A549 (cell line): Measurements from ENCODE around the gene NT5C2. TPM values are rescaled to one million over a fixed set of nuclear protein-coding genes. Genes with fewer than 3 reads are reported as not detected.

ENCODE experiments used
- ATAC-seq, 2 experiments: fragments of 200-7000 bp in 1 of 2; fragments of >200 bp in 1 of 2; cut with Nextera tagmentation in 1 of 2; cut with Tn5 transposase in 1 of 2; 3 replicates each; pipeline versions ENCODE4 v1.8.0 to v1.9.1; 2018 to 2020; ENCODE audit warnings: mild to moderate bottlenecking in 1 of 2, moderate library complexity in 1 of 2
- CTCF ChIA-PET: fragments of 300-600 bp; sonication (Branson Sonifier 250); formaldehyde crosslinking; extraction: SDS; loops from one replicate; lab custom pipeline; 2021; ENCODE audit warnings: antibody characterized with exemption, inconsistent platforms; lab: Yijun Ruan, JAX
- POLR2A ChIA-PET: fragments of 350-600 bp; formaldehyde crosslinking; extraction: SDS; loops from one replicate; lab custom pipeline; 2021; ENCODE audit warnings: antibody characterized with exemption, inconsistent platforms; lab: Yijun Ruan, JAX
- DNase-seq, 2 experiments: peaks; one replicate each; pipeline versions ENCODE4 v3.0.0 to v3.0.0-alpha.2; 2011 to 2016; ENCODE audit warnings: low read depth in 1 of 2, low spot score in 1 of 2
- FAIRE-seq: peaks from 2 replicates; lab custom pipeline; 2011; peaks lifted over from hg19 to GRCh38; lab: Jason Lieb, UNC
- H3K27ac ChIP-seq, 2 experiments: fragments of >200 bp; sonication (Bioruptor Twin); formaldehyde crosslinking; 3 replicates each; pipeline ENCODE4 v1.5.1; 2016 to 2017
- H3K4me1 ChIP-seq: fragments of >200 bp; sonication (Bioruptor Twin); formaldehyde crosslinking; 3 replicates; pipeline ENCODE4 v1.6.1; 2016
- H3K4me2 ChIP-seq: fragments of >200 bp; sonication (Bioruptor Twin); formaldehyde crosslinking; 3 replicates; pipeline ENCODE4 v1.6.1; 2016
- H3K4me3 ChIP-seq: fragments of >200 bp; sonication (Bioruptor Twin); formaldehyde crosslinking; 3 replicates; pipeline ENCODE4 v1.5.1; 2016
- H3K9me3 ChIP-seq: fragments of >200 bp; sonication (Bioruptor Twin); formaldehyde crosslinking; 3 replicates; pipeline ENCODE4 v1.6.1; 2016
- ESRRA ChIP-seq: fragments of 150-350 bp; IDR thresholded peaks from 2 replicates; pipeline ENCODE4 v1.6.1; 2014; ENCODE audit warnings: mild to moderate bottlenecking, low read length, borderline replicate concordance
- GATA3 ChIP-seq: IDR thresholded peaks from 2 replicates; pipeline ENCODE4 v1.6.1; 2012; ENCODE audit warnings: borderline replicate concordance
- HMGXB4 ChIP-seq: fragments of 250-450 bp; sonication (Bioruptor Pico); IDR thresholded peaks from 2 replicates; pipeline ENCODE4 v1.5.0; 2021; ENCODE audit warnings: mild to moderate bottlenecking, moderate library complexity, borderline replicate concordance
- HOXA7 ChIP-seq: fragments of 250-450 bp; sonication (Bioruptor Pico); IDR thresholded peaks from 2 replicates; pipeline ENCODE4 v1.5.0; 2020; ENCODE audit warnings: mild to moderate bottlenecking, moderate library complexity
- HOXB13 ChIP-seq: fragments of 250-450 bp; sonication (Bioruptor Pico); IDR thresholded peaks from 2 replicates; pipeline ENCODE4 v1.5.0; 2020; ENCODE audit warnings: low read depth, mild to moderate bottlenecking, moderate library complexity
- JUN ChIP-seq, 2 experiments: fragments of >200 bp; sonication (Bioruptor Twin); formaldehyde crosslinking; IDR thresholded peaks; 2 replicates in 1 of 2; 3 replicates in 1 of 2; pipeline ENCODE4 v1.6.1; 2016 to 2017
- JUNB ChIP-seq: fragments of >200 bp; sonication (Bioruptor Twin); formaldehyde crosslinking; IDR thresholded peaks from 2 replicates; pipeline ENCODE4 v1.6.1; 2016
- KDM1A ChIP-seq: fragments of 200-600 bp; sonication (generic); IDR thresholded peaks from 2 replicates; pipeline ENCODE4 v1.6.1; 2016; ENCODE audit warnings: low read depth, mild to moderate bottlenecking
- KDM5A ChIP-seq: fragments of 200-600 bp; sonication (generic); IDR thresholded peaks from 2 replicates; pipeline ENCODE4 v1.6.1; 2016; ENCODE audit warnings: antibody characterized with exemption, mild to moderate bottlenecking
- NPAS2 ChIP-seq: fragments of 250-450 bp; sonication (Bioruptor Pico); IDR thresholded peaks from 2 replicates; pipeline ENCODE4 v1.8.0; 2022; ENCODE audit warnings: mild to moderate bottlenecking, moderate library complexity, borderline replicate concordance
- NR3C1 ChIP-seq: fragments of >200 bp; sonication (Bioruptor Twin); formaldehyde crosslinking; IDR thresholded peaks from 3 replicates; pipeline ENCODE4 v1.6.1; 2017
- POLR2AphosphoS2 ChIP-seq: conservative IDR thresholded peaks from 2 replicates; pipeline ENCODE4 v1.6.1; 2012; ENCODE audit warnings: low read length, improper control_type of control experiment, inconsistent platforms
- RAD21 ChIP-seq, 2 experiments: fragments of >200 bp in 1 of 2; sonication (Bioruptor Twin) in 1 of 2; formaldehyde crosslinking in 1 of 2; IDR thresholded peaks in 1 of 2; conservative IDR thresholded peaks in 1 of 2; 2 replicates in 1 of 2; 3 replicates in 1 of 2; pipeline ENCODE4 v1.6.1; 2012 to 2018; ENCODE audit warnings: inconsistent platforms in 1 of 2
- REST ChIP-seq: fragments of 200-600 bp; sonication (generic); IDR thresholded peaks from 2 replicates; pipeline ENCODE4 v1.6.1; 2016; ENCODE audit warnings: antibody characterized with exemption, mild to moderate bottlenecking, moderate library complexity
- SMC3 ChIP-seq: fragments of >200 bp; sonication (Bioruptor Twin); formaldehyde crosslinking; IDR thresholded peaks from 3 replicates; pipeline ENCODE4 v1.6.1; 2018; ENCODE audit warnings: inconsistent platforms
- SREBF2 ChIP-seq: fragments of 450-650 bp; IDR thresholded peaks from 2 replicates; pipeline ENCODE4 v1.6.1; 2014; ENCODE audit warnings: mild to moderate bottlenecking, moderate library complexity
- USF2 ChIP-seq: fragments of 450-650 bp; IDR thresholded peaks from 2 replicates; pipeline ENCODE4 v1.6.1; 2014; ENCODE audit warnings: antibody characterized with exemption
- ZC3H11A ChIP-seq: fragments of 450-650 bp; IDR thresholded peaks from 2 replicates; pipeline ENCODE4 v1.6.1; 2014; ENCODE audit warnings: antibody characterized with exemption, mild to moderate bottlenecking
- ZFP36 ChIP-seq: fragments of 450-650 bp; IDR thresholded peaks from 2 replicates; pipeline ENCODE4 v1.6.1; 2014; ENCODE audit warnings: borderline replicate concordance; ENCODE audit not compliant: partially characterized antibody
- ZNF302 ChIP-seq: fragments of 250-450 bp; sonication (Bioruptor Pico); IDR thresholded peaks from 2 replicates; pipeline ENCODE4 v1.9.0; 2021; ENCODE audit warnings: inconsistent platforms, mild to moderate bottlenecking, moderate library complexity
- WGBS: methylation state at CpG from one replicate; pipeline ENCODE4 v1.1.6; 2017; ENCODE audit errors: missing lambda C conversion rate; 5-methylcytosine and 5-hydroxymethylcytosine counted together
- polyA plus RNA-seq, 4 experiments: library from polyadenylated mRNA; depleted of rRNA in 3 of 4; stranded (reverse); fragments of >200 nt; fragmentation: RNase III in 1 of 4; extraction: RNeasy Plus Mini Kit Qiagen cat#74134 plus additional on column Dnase treatment in 1 of 4; gene quantifications; 2 replicates in 3 of 4; 3 replicates in 1 of 4; pipeline ENCODE4 v1.2.3, GENCODE V29; 2011 to 2017

Gene NT5C2
- polyA plus RNA-seq, 2 of the 4 experiments (the other 2 are of a cell fraction), result 86.4 to 177 TPM

GRCh38 chr10:103090911-103091310 is 102.2 kb downstream of the NT5C2 start:
- H3K27ac ChIP-seq, result no peak overlapping the region
- 95% methylated on average over 7 of the region's 7 CpGs for WGBS
- no peak for ATAC-seq
- H3K4me2 ChIP-seq, result no peak overlapping the region
- ChIA-PET POLR2A (no interaction called here), CTCF (interaction anchor here (0.6 to 5.1 kb wide), 6 partner anchors 13 to 243 kb away, joined by 3 to 27 read pairs (median 4); partner anchors contain the start of gene RPEL1)
- peaks cover under 1% of the 10 kb centered on the region; the same call in 1 of the 3 replicates for H3K4me1 ChIP-seq
- no peak for DNase-seq
- no peak overlapping the region for H3K4me3 ChIP-seq
- TF ChIP-seq USF2 (no peak), HOXA7 (CRISPR knock-in tag) (no peak), HMGXB4 (CRISPR knock-in tag) (no peak), RAD21 (conservative IDR thresholded peaks at IDR 0.05 in 1 of 2, IDR thresholded peaks at IDR 0.05 in 1 of 2) (no peak), ZFP36 (no peak), POLR2AphosphoS2 (no peak)
- no peaks in the 10 kb centered on the region for H3K9me3 ChIP-seq
- no peak for FAIRE-seq

GRCh38 chr10:103089493-103089892 is 103.6 kb downstream of the NT5C2 start:
- CTCF ChIA-PET, result interaction anchor here (1.2 to 5.1 kb wide), 2 partner anchors 156 to 188 kb away, joined by 3 to 27 read pairs; partner anchors contain the start of gene RPEL1
- H3K4me1 ChIP-seq, result no peaks in the 10 kb centered on the region
- H3K4me2 ChIP-seq, result no peak overlapping the region
- no peaks in the 10 kb centered on the region for H3K9me3 ChIP-seq
- H3K4me3 ChIP-seq, result no peak overlapping the region
- TF ChIP-seq NPAS2 (CRISPR knock-in tag) (no peak), HMGXB4 (CRISPR knock-in tag) (no peak), ZNF302 (CRISPR knock-in tag) (no peak), HOXB13 (CRISPR knock-in tag) (no peak), SREBF2 (no peak), JUN (IDR thresholded peaks at IDR 0.05) (no peak), GATA3 (no peak)
- FAIRE-seq (no peak), DNase-seq (no peak), ATAC-seq (no peak)
- 90% methylated on average over 10 of the region's 10 CpGs for WGBS
- POLR2A ChIA-PET, result no interaction called here
- H3K27ac ChIP-seq, result no peak overlapping the region

GRCh38 chr10:103086799-103087198 is 106.3 kb downstream of the NT5C2 start:
- H3K4me1 ChIP-seq, result no peaks in the 10 kb centered on the region
- H3K4me3 ChIP-seq, result no peak overlapping the region
- no peak overlapping the region for H3K27ac ChIP-seq
- WGBS, result 95% methylated on average over 2 of the region's 2 CpGs
- no peak for ATAC-seq
- ChIA-PET POLR2A (no interaction called here), CTCF (interaction anchor here (0.7 to 2.4 kb wide), 3 partner anchors 17 to 190 kb away, joined by 3 to 9 read pairs (median 3); partner anchors contain the start of gene INA)
- no peak for DNase-seq
- H3K4me2 ChIP-seq, result no peak overlapping the region
- H3K9me3 ChIP-seq, result no peaks in the 10 kb centered on the region
- FAIRE-seq, result no peak
- TF ChIP-seq KDM1A (no peak), REST (no peak), ESRRA (no peak), NR3C1 (no peak), KDM5A (no peak), ZC3H11A (no peak), SMC3 (no peak), JUNB (no peak)
